Keratinocyte (primary cell): Measurements from ENCODE around the gene RANBP10. TPM values are rescaled to one million over a fixed set of nuclear protein-coding genes. Genes with fewer than 3 reads are reported as not detected.

Experiments
- DNase-seq: peaks from one replicate; pipeline ENCODE4 v3.0.0-alpha.2; 2011; ENCODE audit warnings: low read depth, missing footprints, low spot score
- FAIRE-seq: peaks from 2 replicates; lab custom pipeline; 2011; peaks lifted over from hg19 to GRCh38; lab: Jason Lieb, UNC
- H2AFZ ChIP-seq: 2 replicates; pipeline ENCODE4 v1.6.0; 2012; ENCODE audit warnings: low read length, control low read depth, inconsistent platforms; ENCODE audit not compliant: control insufficient read depth
- H3K27ac ChIP-seq: 2 replicates; pipeline ENCODE4 v1.5.1; 2011; ENCODE audit warnings: low read length; ENCODE audit not compliant: control insufficient read depth, insufficient read depth
- H3K27me3 ChIP-seq: 3 replicates; pipeline ENCODE4 v1.6.0; 2011; ENCODE audit warnings: low read length; ENCODE audit not compliant: control insufficient read depth, insufficient read depth; ENCODE audit errors: extremely low read depth
- H3K36me3 ChIP-seq, 2 experiments: 2 replicates in 1 of 2; 3 replicates in 1 of 2; pipeline ENCODE4 v1.5.1; 2011; ENCODE audit warnings: low read length in 2 of 2, mild to moderate bottlenecking in 1 of 2; ENCODE audit not compliant: control insufficient read depth in 2 of 2, insufficient read depth in 2 of 2; ENCODE audit errors: extremely low read depth in 1 of 2
- H3K4me1 ChIP-seq: 3 replicates; pipeline ENCODE4 v1.5.1; 2011; ENCODE audit warnings: low read length; ENCODE audit not compliant: control insufficient read depth, insufficient read depth; ENCODE audit errors: extremely low read depth
- H3K4me2 ChIP-seq: 3 replicates; pipeline ENCODE4 v1.6.0; 2011; ENCODE audit warnings: low read depth, low read length; ENCODE audit not compliant: control insufficient read depth, insufficient read depth; ENCODE audit errors: extremely low read depth
- H3K4me3 ChIP-seq, 3 experiments: fragments of 200-600 bp in 1 of 3; sonication (generic) in 1 of 3; 2 replicates in 2 of 3; 3 replicates in 1 of 3; pipeline ENCODE4 v1.5.1; 2011 to 2016; ENCODE audit warnings: low read length in 3 of 3, mild to moderate bottlenecking in 3 of 3, control low read depth in 2 of 3, inconsistent platforms in 1 of 3, low read depth in 1 of 3, mixed read lengths in 1 of 3, mixed run types in 1 of 3, moderate library complexity in 1 of 3; ENCODE audit not compliant: control insufficient read depth in 2 of 3, insufficient read depth in 2 of 3; ENCODE audit errors: extremely low read depth in 1 of 3
- H3K79me2 ChIP-seq: 2 replicates; pipeline ENCODE4 v1.6.0; 2012; ENCODE audit warnings: low read length; ENCODE audit not compliant: control insufficient read depth, insufficient read depth
- H3K9ac ChIP-seq: 3 replicates; pipeline ENCODE4 v1.6.0; 2011; ENCODE audit warnings: low read length; ENCODE audit not compliant: control insufficient read depth, insufficient read depth; ENCODE audit errors: extremely low read depth
- H3K9me1 ChIP-seq: 3 replicates; pipeline ENCODE4 v1.6.0; 2011; ENCODE audit warnings: low read length; ENCODE audit not compliant: control insufficient read depth, insufficient read depth; ENCODE audit errors: extremely low read depth
- H3K9me3 ChIP-seq: 2 replicates; pipeline ENCODE4 v1.5.1; 2012; ENCODE audit warnings: low read depth, low read length; ENCODE audit not compliant: control insufficient read depth
- H4K20me1 ChIP-seq: 3 replicates; pipeline ENCODE4 v1.6.0; 2011; ENCODE audit warnings: low read length; ENCODE audit not compliant: control insufficient read depth, insufficient read depth; ENCODE audit errors: extremely low read depth
- CTCF ChIP-seq, 3 experiments: IDR thresholded peaks in 1 of 3; conservative IDR thresholded peaks in 1 of 3; optimal IDR thresholded peaks in 1 of 3; 2 replicates in 2 of 3; 3 replicates in 1 of 3; pipeline versions ENCODE3 to v1.5.1; 2011; ENCODE audit warnings: low read length in 3 of 3, mild to moderate bottlenecking in 3 of 3, moderate library complexity in 2 of 3, control low read depth in 1 of 3, inconsistent platforms in 1 of 3; ENCODE audit not compliant: insufficient read depth in 2 of 3; ENCODE audit errors: extremely low read depth in 1 of 3
- EZH2 ChIP-seq: IDR thresholded peaks from one replicate; pipeline ENCODE4 v1.6.1; 2012; ENCODE audit warnings: inconsistent platforms, mild to moderate bottlenecking, low read length, moderate library complexity
- dilution Hi-C: fragments of 300-500 bp; cut with MboI; formaldehyde crosslinking; loops from one replicate; pipeline ENCODE4 v1.7.0; 2020; ENCODE audit warnings: low sequenced_read_pairs; ENCODE audit not compliant: extremely low pct_ligation_motif_present
- polyA plus RNA-seq, 5 experiments: library from polyadenylated mRNA; depleted of rRNA in 3 of 5; stranded (reverse) in 3 of 5; stranded (forward) in 1 of 5; unstranded in 1 of 5; fragments of >200 nt; gene quantifications; 1 replicate in 1 of 5; 2 replicates in 3 of 5; 3 replicates in 1 of 5; pipeline versions ENCODE4 v1.2.1 to v1.2.3, GENCODE V29; 2011 to 2012; ENCODE audit warnings: missing spikeins in 2 of 5, low read depth in 1 of 5, low replicate concordance in 1 of 5

RANBP10 gene
- polyA plus RNA-seq, 1 donor (not counting 4 experiments of a cell fraction or from before 2014, with no cell fraction given): 9.5 TPM

DNA sequence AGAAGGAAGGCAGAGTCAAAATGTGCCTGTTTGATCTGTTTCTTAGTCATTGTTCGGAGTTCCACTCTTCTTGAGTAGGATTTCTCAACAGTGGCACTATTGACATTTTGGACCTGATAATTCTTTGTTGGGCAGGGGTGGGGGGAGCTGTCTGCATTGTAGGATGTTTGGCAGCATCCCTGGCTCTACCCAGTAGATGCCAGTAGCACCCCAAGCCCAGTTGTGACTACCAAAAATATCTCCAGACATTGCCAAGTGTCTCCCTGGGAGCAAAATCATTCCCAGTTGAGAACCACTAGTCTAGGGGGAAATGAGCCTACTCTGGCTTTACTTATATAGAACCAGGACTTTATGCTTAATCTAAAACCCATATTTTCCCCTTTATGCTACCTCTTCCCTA, 86.1 kb downstream of the RANBP10 start:
- dilution Hi-C loops: no loop called here
- no peaks in the 10 kb centered on the region for H4K20me1 ChIP-seq
- H3K27ac ChIP-seq: no peak overlapping the region
- DNase-seq (no peak), FAIRE-seq (no peak)
- no peaks in the 10 kb centered on the region for H3K9me3 ChIP-seq
- H2AFZ ChIP-seq: no peak overlapping the region
- no peaks in the 10 kb centered on the region for H3K27me3 ChIP-seq
- TF ChIP-seq EZH2: no peak
- TF ChIP-seq CTCF (optimal IDR thresholded peaks at IDR 0.05 in 1 of 3, IDR thresholded peaks at IDR 0.05 in 1 of 3, conservative IDR thresholded peaks at IDR 0.05 in 1 of 3; ENCODE audit: extremely low read depth in 1 of 3, insufficient read depth in 2 of 3, low read length in 3 of 3): no peak
- peak overlapping the region; percentile 84 for H3K9ac ChIP-seq
- H3K4me1 ChIP-seq: peaks cover 24% of the 10 kb centered on the region
- no peaks in the 10 kb centered on the region for H3K9me1 ChIP-seq
- H3K79me2 ChIP-seq: peaks cover 37% of the 10 kb centered on the region
- peak overlapping the region in 1 of 3 experiments; percentile 83 for H3K4me3 ChIP-seq
- H3K36me3 ChIP-seq: peaks cover 0 to 4% of the 10 kb centered on the region in 2 experiments
- peak overlapping the region; percentile 92 for H3K4me2 ChIP-seq

GRCh38 chr16:67719778-67720144, 86.6 kb downstream of the RANBP10 start:
- no peaks in the 10 kb centered on the region for H3K9me3 ChIP-seq
- no peaks in the 10 kb centered on the region for H4K20me1 ChIP-seq
- DNase-seq (no peak), FAIRE-seq (no peak)
- peak overlapping the region; percentile 53 for H3K27ac ChIP-seq
- H3K4me1 ChIP-seq: peaks cover 24% of the 10 kb centered on the region
- peak overlapping the region; percentile 92 for H3K4me2 ChIP-seq
- TF ChIP-seq CTCF (optimal IDR thresholded peaks at IDR 0.05 in 1 of 3, IDR thresholded peaks at IDR 0.05 in 1 of 3, conservative IDR thresholded peaks at IDR 0.05 in 1 of 3; ENCODE audit: extremely low read depth in 1 of 3, insufficient read depth in 2 of 3, low read length in 3 of 3) (no peak), EZH2 (no peak)
- H3K9ac ChIP-seq: peak overlapping the region; percentile 84
- dilution Hi-C loops: no loop called here
- peaks cover 0 to 2% of the 10 kb centered on the region in 2 experiments for H3K36me3 ChIP-seq
- H3K79me2 ChIP-seq: peaks cover 42% of the 10 kb centered on the region
- H3K4me3 ChIP-seq: peak overlapping the region; percentile 83 to 90 (median 88)
- no peaks in the 10 kb centered on the region for H3K9me1 ChIP-seq
- H3K27me3 ChIP-seq: no peaks in the 10 kb centered on the region
- H2AFZ ChIP-seq: peak overlapping the region; percentile 52
